T-cell (primary cell): Measurements from ENCODE around the gene LCN2. TPM values are rescaled to one million over a fixed set of nuclear protein-coding genes. Genes with fewer than 3 reads are reported as not detected.
A peak's percentile ranks its signal among the peaks of the same experiment; 100 is the strongest.

Experiments
- ATAC-seq, 4 experiments: fragments of 200-7000 bp in 3 of 4; fragments of 150-1000 bp in 1 of 4; cut with Tn5 transposase; replicated peaks in 1 of 4; 1 replicate in 3 of 4; 2 replicates in 1 of 4; pipeline ENCODE4 v1.10.0; 2021; ENCODE audit warnings: moderate library complexity in 3 of 4, mild to moderate bottlenecking in 2 of 4, moderate number of reproducible peaks in 1 of 4
- CTCF ChIA-PET, 2 donors: fragments of 300-600 bp; sonication (Branson Sonifier 250); formaldehyde crosslinking; loops; one replicate each; lab custom pipeline; 2022; ENCODE audit warnings: antibody characterized with exemption in 2 of 2; lab: Charles Lee
- POLR2A ChIA-PET, 2 donors: fragments of 300-600 bp; sonication (Branson Sonifier 250); formaldehyde crosslinking; loops; one replicate each; lab custom pipeline; 2022; ENCODE audit warnings: antibody characterized with exemption in 2 of 2; lab: Charles Lee
- DNase-seq, 35 experiments: peaks; one replicate each; pipeline versions ENCODE4 v3.0.0 to v3.0.0-alpha.2; 2013 to 2023
- H3K27ac ChIP-seq: one replicate; pipeline ENCODE4 v1.5.1; 2013; ENCODE audit warnings: low read length
- H3K27me3 ChIP-seq, 2 experiments: replicated peaks in 1 of 2; 1 replicate in 1 of 2; 2 replicates in 1 of 2; pipeline versions ENCODE4 v1.6.1 to v1.7.0; 2013; ENCODE audit warnings: low read length in 1 of 2, mixed read lengths in 1 of 2; ENCODE audit not compliant: control insufficient read depth in 2 of 2, insufficient read depth in 2 of 2; ENCODE audit errors: extremely low read depth in 1 of 2
- H3K36me3 ChIP-seq, 2 donors: 1 replicate in 1 of 2; 2 replicates in 1 of 2; pipeline versions ENCODE4 v1.6.1 to v1.7.0; 2013; ENCODE audit warnings: low read length in 1 of 2; ENCODE audit not compliant: control insufficient read depth in 2 of 2, insufficient read depth in 1 of 2; ENCODE audit errors: extremely low read depth in 1 of 2
- H3K4me1 ChIP-seq, 2 experiments: 1 replicate in 1 of 2; 2 replicates in 1 of 2; pipeline versions ENCODE4 v1.6.1 to v1.7.0; 2013; ENCODE audit warnings: low read length in 2 of 2, mixed read lengths in 1 of 2; ENCODE audit not compliant: insufficient read depth in 2 of 2, control insufficient read depth in 1 of 2; ENCODE audit errors: extremely low read depth in 1 of 2
- H3K4me3 ChIP-seq, 2 donors: 1 replicate in 1 of 2; 2 replicates in 1 of 2; pipeline versions ENCODE4 v1.5.1 to v1.7.0; 2013; ENCODE audit warnings: mild to moderate bottlenecking in 2 of 2, low read length in 1 of 2, moderate library complexity in 1 of 2; ENCODE audit not compliant: control insufficient read depth in 1 of 2; ENCODE audit errors: extremely low read depth in 1 of 2
- H3K9me3 ChIP-seq: 2 replicates; pipeline ENCODE4 v1.7.0; 2013
- H3K27ac Mint-ChIP-seq, 2 donors: one replicate each; pipeline ENCODE4 v1.8.0; 2020 to 2021; ENCODE audit warnings: mild to moderate bottlenecking in 2 of 2, mixed read lengths in 2 of 2
- H3K27me3 Mint-ChIP-seq, 2 donors: one replicate each; pipeline ENCODE4 v1.8.0; 2021 to 2022; ENCODE audit warnings: mixed read lengths in 2 of 2
- H3K36me3 Mint-ChIP-seq: one replicate; pipeline ENCODE4 v1.8.0; 2021; ENCODE audit warnings: mixed read lengths
- H3K4me1 Mint-ChIP-seq, 3 donors: one replicate each; pipeline ENCODE4 v1.8.0; 2020 to 2022; ENCODE audit warnings: mixed read lengths in 3 of 3, mild to moderate bottlenecking in 1 of 3
- H3K4me3 Mint-ChIP-seq, 3 donors: one replicate each; pipeline ENCODE4 v1.8.0; 2020 to 2022; ENCODE audit warnings: mild to moderate bottlenecking in 3 of 3, mixed read lengths in 3 of 3, moderate library complexity in 3 of 3
- H3K9me3 Mint-ChIP-seq, 3 donors: one replicate each; pipeline ENCODE4 v1.8.0; 2020 to 2022; ENCODE audit warnings: mixed read lengths in 3 of 3
- WGBS: methylation state at CpG from one replicate; pipeline ENCODE4 v1.1.5; 2013; ENCODE audit warnings: missing lambda C conversion rate; ENCODE audit not compliant: insufficient coverage; 5-methylcytosine and 5-hydroxymethylcytosine counted together
- total RNA-seq, 35 experiments: library from RNA in 6 of 35; stranded (reverse) in 6 of 35; fragments of 120-200 nt in 1 of 35; gene quantifications; one replicate each; pipeline versions ENCODE4 v1.2.1 to v1.2.4 and lab custom pipeline; 2013 to 2026

The LCN2 gene
- total RNA-seq, 5 donors from 2014 or later (not counting 1 experiment from before 2014, with no cell fraction given): not detected

GRCh38 chr9:128151309-128152132, 2.3 kb downstream of the LCN2 start:
- H3K4me3 ChIP-seq: no peak overlapping the region
- ChIA-PET CTCF (no interaction called here), POLR2A (no interaction called here)
- Mint-ChIP-seq H3K4me3 (no peak overlapping the region), H3K36me3 (no peaks in the 10 kb centered on the region), H3K9me3 (no peaks in the 10 kb centered on the region), H3K4me1 (peaks cover 0 to 10% (median 4%) of the 10 kb centered on the region in 3 donors), H3K27me3 (no peaks in the 10 kb centered on the region), H3K27ac (peak overlapping the region in 1 of 2 donors; percentile 34)
- 87% methylated on average over 3 of the region's 18 CpGs for WGBS
- peaks cover 0 to 5% of the 10 kb centered on the region in 2 experiments for H3K4me1 ChIP-seq
- H3K27me3 ChIP-seq: peaks cover 0 to 17% of the 10 kb centered on the region in 2 experiments
- no peaks in the 10 kb centered on the region for H3K9me3 ChIP-seq
- ATAC-seq (no peak), DNase-seq (no peak)
- H3K36me3 ChIP-seq: no peaks in the 10 kb centered on the region
- no peak overlapping the region for H3K27ac ChIP-seq

GRCh38 chr9:128152133-128153059, 3.1 kb downstream of the LCN2 start:
- ATAC-seq: no peak
- Histone ChIP-seq H3K27me3 (peaks cover 0 to 17% of the 10 kb centered on the region in 2 experiments), H3K36me3 (no peaks in the 10 kb centered on the region), H3K4me1 (peaks cover 0 to 5% of the 10 kb centered on the region in 2 experiments), H3K27ac (no peak overlapping the region), H3K9me3 (no peaks in the 10 kb centered on the region), H3K4me3 (no peak overlapping the region)
- WGBS: 88% methylated on average over 11 of the region's 13 CpGs
- Mint-ChIP-seq H3K36me3 (no peaks in the 10 kb centered on the region), H3K4me3 (no peak overlapping the region), H3K27ac (peak overlapping the region in 1 of 2 donors; percentile 34), H3K9me3 (no peaks in the 10 kb centered on the region), H3K4me1 (peaks cover 0 to 10% (median 4%) of the 10 kb centered on the region in 3 donors), H3K27me3 (no peaks in the 10 kb centered on the region)
- POLR2A ChIA-PET: no interaction called here
- DNase-seq: no peak
- CTCF ChIA-PET: no interaction called here

GRCh38 chr9:128153060-128153946, 4.0 kb downstream of the LCN2 start:
- no peak for DNase-seq
- H3K9me3 ChIP-seq: no peaks in the 10 kb centered on the region
- H3K27ac ChIP-seq: no peak overlapping the region
- ChIA-PET CTCF (interaction anchor here in 1 of 2 donors (0.6 kb wide), 1 partner anchor 135 kb away, joined by 4 read pairs; no protein-coding TSS in a partner anchor), POLR2A (no interaction called here)
- H3K27me3 ChIP-seq: peaks cover 0 to 17% of the 10 kb centered on the region in 2 experiments
- H3K4me3 Mint-ChIP-seq: no peak overlapping the region
- WGBS: 85% methylated on average over 15 of the region's 26 CpGs
- no peaks in the 10 kb centered on the region for H3K36me3 ChIP-seq
- peaks cover 0 to 5% of the 10 kb centered on the region in 2 experiments for H3K4me1 ChIP-seq
- H3K4me1 Mint-ChIP-seq: peaks cover 0 to 10% (median 4%) of the 10 kb centered on the region in 3 donors
- no peaks in the 10 kb centered on the region for H3K9me3 Mint-ChIP-seq
- H3K36me3 Mint-ChIP-seq: no peaks in the 10 kb centered on the region
- no peak overlapping the region for H3K4me3 ChIP-seq
- no peaks in the 10 kb centered on the region for H3K27me3 Mint-ChIP-seq
- no peak overlapping the region for H3K27ac Mint-ChIP-seq
- no peak for ATAC-seq

- H3K4me3 ChIP-seq: no peak overlapping the region
- no peak for ATAC-seq
- no peaks in the 10 kb centered on the region for H3K36me3 ChIP-seq
- DNase-seq: no peak
- peaks cover 0 to 5% of the 10 kb centered on the region in 2 experiments for H3K4me1 ChIP-seq
- ChIA-PET POLR2A (no interaction called here), CTCF (interaction anchor here in 1 of 2 donors (0.7 kb wide), 1 partner anchor 1486 kb away, joined by 5 read pairs; no protein-coding TSS in a partner anchor)
- Mint-ChIP-seq H3K27ac (no peak overlapping the region), H3K27me3 (no peaks in the 10 kb centered on the region), H3K9me3 (no peaks in the 10 kb centered on the region), H3K4me1 (peaks cover 0 to 11% (median 4%) of the 10 kb centered on the region in 3 donors), H3K36me3 (no peaks in the 10 kb centered on the region), H3K4me3 (no peak overlapping the region)
- H3K27ac ChIP-seq: no peak overlapping the region
- H3K9me3 ChIP-seq: no peaks in the 10 kb centered on the region
- H3K27me3 ChIP-seq: peaks cover 0 to 13% of the 10 kb centered on the region in 2 experiments
- 81% methylated on average over 4 of the region's 13 CpGs for WGBS
These were observed 4.9 kb downstream of the LCN2 start for GRCh38 chr9:128153947-128154695.

- Histone ChIP-seq H3K4me1 (peaks cover 2 to 16% of the 10 kb centered on the region in 2 experiments), H3K9me3 (no peaks in the 10 kb centered on the region), H3K36me3 (no peaks in the 10 kb centered on the region), H3K27ac (no peak overlapping the region), H3K4me3 (no peak overlapping the region), H3K27me3 (peaks cover 0 to 4% of the 10 kb centered on the region in 2 experiments)
- ChIA-PET CTCF (no interaction called here), POLR2A (no interaction called here)
- 89% methylated on average over 4 of the region's 7 CpGs for WGBS
- Mint-ChIP-seq H3K4me1 (peaks cover 6 to 11% (median 8%) of the 10 kb centered on the region in 3 donors), H3K9me3 (no peaks in the 10 kb centered on the region), H3K4me3 (no peak overlapping the region), H3K27ac (peak overlapping the region in 1 of 2 donors; percentile 60), H3K27me3 (no peaks in the 10 kb centered on the region), H3K36me3 (no peaks in the 10 kb centered on the region)
- ATAC-seq (no peak), DNase-seq (no peak)
These were observed 6.7 kb downstream of the LCN2 start for GRCh38 chr9:128155736-128156500.
